Hematopoietic multipotent progenitor cell treated with erythropoietin and hydrocortisone succinate and interleukin-3 and kit ligand, for 15 days (in vitro differentiated cells): ENCODE results near the gene CD300A.
"Not testable (repeated sequence)": the region's sequence is repeated elsewhere in the genome, so short reads cannot be mapped to it uniquely, and the experiment has no call there.

Source experiments
- DNase-seq: peaks from one replicate; pipeline ENCODE4 v3.0.0-alpha.2; 2015; ENCODE audit warnings: low spot score

CD300A gene

DNA sequence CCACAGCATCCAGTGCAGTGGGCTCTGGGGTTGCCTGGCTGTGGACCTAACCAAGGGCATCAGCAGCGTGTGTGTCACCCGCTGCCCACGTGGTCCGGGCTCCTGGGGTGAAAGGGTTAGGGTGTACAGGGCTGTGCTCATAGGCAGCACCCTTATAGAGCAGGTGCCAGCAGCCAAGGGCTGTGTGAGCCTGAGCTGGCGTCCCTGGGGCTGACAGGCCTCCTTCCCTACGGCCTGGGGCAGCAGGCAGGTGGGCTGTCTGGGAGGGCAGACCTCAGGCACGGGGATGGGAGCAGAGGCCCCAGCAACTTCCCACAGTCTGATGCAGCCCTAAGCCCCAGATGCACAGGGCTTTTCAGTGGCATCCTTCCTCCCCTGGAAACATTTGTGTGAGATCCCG lies 13.9 kb downstream of the CD300A start:
- DNase-seq = no peak

DNA sequence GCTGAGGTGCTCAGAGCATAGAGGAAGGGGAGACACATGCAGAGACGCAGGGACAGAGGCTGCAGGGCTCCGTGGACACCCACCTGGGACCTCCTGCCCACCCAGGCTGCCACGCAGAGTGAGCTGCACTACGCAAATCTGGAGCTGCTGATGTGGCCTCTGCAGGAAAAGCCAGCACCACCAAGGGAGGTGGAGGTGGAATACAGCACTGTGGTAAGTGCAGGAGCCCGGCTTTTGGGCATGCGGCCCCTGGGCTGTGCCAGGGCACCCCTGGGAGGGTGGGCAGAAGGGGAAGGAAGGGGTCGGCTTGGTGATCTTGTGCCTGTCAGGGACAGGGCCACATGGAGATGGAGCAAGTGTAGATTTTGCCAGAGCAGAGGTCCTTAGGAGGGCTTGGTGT lies 15.2 kb downstream of the CD300A start:
- DNase-seq = no peak

DNA sequence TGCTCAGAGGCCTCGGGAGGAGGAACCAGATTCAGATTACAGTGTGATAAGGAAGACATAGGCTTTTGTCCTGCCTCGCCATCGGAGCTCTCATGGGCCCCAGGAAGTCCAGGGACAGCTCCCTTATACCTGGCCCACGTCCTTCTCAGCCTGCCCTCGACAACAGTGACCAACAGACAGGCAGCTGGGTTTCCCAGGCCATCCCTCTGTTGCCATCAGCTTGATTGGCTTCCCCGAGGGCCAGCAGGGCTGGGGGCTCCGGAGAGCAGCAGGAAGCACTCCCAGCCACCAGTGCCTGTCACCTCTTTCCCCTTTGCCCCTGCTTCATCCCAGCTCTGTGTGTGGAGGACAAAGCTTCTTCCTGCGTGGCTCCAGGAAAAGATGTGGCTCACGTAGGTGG lies 17.6 kb downstream of the CD300A start:
- no peak for DNase-seq

DNA sequence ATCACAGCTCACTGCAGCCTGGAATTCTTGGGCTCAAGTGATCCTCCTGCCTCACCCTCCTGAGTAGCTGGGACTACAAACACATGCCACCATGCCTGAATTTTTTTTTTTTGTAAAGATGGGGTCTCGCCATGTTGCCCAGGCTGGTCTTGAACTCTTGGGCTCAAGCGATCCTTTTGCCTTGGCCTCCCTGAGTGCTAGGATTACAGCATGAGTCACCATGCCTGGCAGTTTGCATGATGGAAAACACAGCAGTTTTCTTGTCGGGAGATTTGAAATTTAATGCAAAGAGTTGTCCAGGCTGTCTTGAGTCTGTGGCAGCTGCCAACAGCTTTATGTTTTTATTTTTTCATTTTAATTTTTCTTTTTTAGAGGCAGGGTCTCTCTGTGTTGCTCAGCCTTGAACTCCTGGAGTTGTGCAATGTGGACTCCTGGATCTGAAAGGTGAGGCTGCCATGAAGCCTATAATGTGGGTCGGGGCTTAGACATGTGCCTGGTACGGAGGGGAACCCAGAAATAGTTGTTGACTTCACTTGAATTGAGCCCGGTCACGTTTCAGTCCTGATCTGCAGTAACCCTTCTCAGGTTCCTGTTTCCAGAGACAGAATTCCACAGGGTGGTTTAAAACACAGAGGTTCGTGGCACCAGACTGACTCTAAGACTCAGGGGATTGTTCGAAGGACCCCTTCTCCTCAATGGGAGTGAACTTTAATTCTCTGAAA lies 18.7 kb downstream of the CD300A start:
- no peak for DNase-seq

DNA sequence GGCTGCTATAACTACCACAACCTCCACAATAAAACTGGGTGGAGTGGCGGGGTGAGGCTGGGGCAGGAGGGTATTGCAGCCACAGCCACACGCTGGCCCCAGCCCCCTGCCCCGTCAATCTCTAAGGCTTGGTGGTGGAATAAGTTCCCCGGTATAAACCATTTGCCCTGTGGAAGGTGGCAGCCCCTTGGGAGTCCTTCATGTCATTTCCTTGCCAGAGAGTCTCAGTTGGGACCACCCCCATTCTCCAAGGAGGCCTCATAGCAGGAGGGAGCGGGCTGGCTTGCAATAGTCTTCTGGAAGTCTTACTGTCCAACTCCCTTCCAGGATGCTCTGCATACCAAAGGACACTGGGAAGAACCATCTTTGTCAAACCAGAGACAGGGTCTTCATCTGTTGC lies 19.4 kb downstream of the CD300A start:
- no peak for DNase-seq

DNA sequence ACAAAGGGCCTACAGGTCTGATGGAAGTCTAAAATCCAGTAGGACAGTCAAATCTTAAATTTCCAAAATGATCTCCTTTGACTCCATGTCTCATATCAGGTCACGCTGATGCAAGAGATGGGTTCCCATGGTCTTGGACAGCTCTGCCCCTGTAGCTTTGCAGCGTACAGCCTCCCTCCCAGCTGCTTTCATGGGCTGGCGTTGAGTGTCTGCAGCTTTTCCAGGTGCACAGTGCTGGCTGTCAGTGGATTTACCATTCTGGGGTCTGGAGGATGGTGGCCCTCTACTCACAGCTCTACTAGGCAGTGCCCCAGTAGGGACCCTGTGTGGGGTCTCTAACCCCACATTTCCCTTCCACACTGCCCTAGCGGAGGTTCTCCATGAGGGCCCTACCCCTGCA lies 21.8 kb downstream of the CD300A start:
- DNase-seq = not testable (repeated sequence)

DNA sequence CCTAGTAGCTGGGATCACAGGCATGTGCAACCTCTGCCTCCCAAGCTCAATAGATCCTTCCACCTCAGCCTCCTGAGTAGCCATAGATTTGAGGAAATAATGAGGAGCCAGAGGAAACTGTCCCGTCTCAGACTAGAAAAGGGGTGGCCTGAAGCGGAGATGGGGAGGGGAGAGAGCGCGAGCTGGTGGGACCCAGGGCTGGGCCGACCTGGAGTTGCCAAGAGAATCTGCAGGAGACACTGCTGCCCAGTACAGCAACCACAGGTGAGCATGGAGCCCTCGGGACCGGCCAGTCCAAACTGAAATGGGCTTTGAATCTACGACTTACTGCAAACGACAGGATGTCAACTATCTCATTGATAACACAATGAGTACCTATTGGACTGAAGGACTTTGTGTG lies 24.3 kb downstream of the CD300A start:
- no peak for DNase-seq

DNA sequence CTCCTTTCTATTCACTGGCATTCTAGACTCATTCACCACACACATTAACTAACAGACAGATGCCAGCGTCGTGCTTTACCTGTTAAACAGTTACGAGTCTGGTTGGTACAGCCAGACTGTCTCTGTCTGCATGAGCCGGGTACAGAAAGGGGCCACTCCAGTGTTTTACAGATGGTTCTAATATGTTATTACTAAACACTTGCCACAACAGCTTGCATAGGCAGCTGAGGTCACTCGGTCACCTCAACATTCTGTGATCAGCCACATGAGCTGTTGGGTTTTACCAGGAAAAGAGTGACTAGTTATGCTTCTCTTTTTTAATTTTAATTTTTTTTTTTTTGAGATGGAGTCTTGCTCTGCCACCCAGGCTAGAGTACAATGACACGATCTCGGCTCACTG lies 25.2 kb downstream of the CD300A start:
- DNase-seq = no peak

DNA sequence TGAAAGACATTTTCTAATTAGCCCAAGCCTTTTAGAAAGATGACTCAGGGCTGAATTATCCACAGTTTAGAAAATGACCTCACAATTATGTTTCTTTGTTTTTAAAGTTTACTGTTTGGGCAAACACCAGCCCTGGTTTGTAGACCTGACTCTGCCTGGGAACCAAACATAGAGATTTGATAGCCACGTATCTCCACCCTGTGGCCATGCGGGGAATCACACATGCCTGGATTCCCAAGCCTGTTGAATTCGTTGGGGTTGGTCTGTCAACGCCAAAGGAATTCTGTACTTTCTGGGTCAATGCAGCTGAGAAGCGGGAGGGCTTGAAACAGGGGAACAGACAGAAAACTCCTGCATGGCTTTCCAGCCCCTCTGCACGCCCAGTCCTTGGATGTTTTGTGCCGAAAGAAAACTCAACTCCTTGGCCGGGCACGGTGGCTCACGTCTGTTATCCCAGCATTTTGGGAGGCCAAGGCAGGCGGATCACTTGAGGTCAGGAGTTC lies 26.9 kb downstream of the CD300A start:
- DNase-seq = peak; percentile 38

DNA sequence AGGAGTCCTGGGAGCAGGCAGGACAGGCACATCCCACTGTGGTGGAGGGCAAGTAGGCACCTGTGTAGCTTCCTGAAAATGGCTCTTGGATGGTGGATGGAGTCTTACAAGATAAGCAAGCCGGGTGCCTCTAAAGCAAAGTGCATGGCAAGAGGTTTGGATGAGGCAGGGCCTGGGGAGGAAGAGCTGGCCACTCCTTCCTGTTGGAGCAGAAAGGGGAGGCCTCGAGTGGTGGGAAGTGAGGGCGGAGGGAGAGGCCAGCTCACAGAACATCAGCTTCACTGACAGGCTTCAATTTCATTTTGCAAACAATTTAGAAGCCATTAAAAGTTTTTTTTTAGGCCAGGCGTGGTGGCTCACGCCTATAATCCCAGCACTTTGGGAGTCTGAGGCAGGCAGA lies 31.0 kb downstream of the CD300A start:
- no peak for DNase-seq

DNA sequence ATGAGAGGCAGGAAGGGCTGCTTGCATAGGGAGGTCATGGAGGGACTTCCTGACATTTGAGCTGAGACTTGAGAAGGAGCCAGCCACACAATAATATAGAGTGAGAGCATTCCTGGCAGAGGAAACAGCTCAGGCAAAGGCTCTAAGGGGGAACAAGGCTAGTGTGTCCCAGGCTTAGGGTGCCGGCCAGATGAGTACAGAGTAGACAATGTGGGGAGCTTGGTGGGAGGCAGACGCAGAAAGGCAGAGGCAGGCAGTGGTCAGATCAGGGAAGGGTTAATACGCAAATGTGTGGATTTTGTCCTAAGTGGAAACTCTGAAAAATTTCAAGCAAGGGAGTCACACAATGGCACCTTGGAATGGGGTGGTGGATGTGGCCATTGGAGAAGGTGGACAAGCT lies 33.6 kb downstream of the CD300A start:
- DNase-seq = no peak

DNA sequence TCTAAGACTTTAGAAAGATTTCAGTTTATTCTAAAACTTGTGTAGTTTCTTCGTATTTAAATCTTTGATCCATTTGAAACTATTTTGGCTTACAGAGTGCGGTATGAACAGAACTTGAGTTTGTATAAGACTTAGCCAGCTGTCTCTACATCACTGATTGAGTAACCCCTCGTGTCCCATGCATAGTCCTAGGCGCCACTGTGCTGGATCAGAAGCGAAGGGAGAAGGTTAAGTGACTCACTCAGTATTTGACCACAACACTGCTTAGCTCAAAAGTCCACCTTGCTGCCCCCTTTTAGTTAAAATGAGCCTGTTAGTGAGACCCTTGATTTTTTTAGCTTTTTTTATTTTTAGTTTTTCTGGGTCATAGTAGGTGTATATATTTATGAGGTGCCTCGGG lies 36.4 kb downstream of the CD300A start:
- no peak for DNase-seq

DNA sequence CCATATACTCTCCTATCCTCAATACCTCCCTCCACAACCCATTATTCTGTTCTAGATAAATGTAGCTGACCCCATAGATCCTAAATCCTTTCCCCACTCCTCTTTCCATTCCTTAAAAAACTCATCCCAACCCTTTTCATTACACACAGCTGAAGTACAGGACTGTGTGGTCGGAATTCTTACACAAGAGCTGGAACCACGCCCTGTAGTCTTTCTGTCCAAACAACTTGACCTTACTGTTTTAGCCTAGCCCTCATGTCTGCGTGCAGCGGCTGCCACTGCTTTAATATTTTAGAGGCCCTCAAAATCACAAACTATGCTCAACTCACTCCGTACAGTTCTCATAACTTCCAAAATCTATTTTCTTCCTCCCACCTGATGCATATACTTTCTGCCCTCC lies 37.5 kb downstream of the CD300A start:
- DNase-seq = not testable (repeated sequence)

DNA sequence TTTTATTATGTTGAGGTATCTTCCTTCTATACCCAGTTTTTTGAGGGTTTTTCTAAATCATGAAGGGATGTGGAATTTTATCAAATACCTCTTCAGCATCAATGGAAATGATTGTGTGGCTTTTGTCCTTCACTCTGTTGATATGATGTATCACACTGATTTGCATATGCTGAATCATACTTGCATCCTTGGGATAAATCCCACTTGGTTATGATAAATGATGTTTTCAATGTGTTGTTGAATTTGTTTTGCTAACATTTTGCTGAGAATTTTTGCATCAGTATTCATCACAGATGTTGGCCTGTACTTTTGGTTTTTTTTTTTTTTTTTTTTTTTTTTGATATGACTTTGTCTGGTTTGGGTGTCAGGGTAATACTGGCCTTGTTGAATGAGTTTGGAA lies 41.7 kb downstream of the CD300A start:
- DNase-seq = no peak

DNA sequence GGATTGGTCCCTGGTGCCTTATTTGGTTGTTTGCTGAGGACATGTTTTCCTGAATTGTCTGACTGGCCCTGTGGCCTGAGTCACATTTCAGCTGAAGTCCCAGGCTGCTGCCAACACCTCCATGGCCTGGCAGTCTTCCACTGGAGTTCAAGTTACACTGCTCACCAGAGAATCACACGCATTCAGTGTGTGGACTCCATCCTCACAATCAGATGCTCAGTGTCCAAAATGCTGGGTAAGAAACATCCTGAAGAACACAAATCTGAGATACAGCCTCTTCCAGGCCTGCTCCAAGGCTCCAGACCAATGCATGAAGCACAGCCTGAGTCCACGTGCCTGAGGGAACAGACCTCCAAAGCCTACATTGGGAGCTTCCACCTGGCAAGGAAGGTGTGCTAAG lies 45.6 kb downstream of the CD300A start:
- DNase-seq = no peak

DNA sequence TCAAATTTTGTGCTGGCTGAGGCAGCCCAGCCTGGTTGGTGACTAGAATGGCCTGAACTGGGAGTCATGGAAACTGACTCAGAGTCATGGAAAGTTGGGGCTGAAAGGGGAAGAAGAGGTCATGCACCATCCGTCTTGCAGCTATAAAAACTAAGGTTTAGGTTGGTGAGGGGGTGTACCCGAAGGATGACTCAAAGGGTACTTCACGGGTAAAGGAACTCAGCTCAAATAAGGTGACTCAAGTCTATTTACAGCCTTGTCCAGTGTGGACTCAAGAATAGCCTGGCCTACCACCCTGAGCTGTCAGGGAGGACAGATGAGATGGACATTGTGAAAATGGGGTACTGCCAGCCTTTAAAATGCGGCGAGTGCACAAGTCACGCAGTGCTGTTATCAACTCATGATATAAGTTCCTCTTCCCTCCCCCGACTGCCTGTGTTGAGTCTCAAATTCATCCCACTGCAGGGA lies 46.2 kb downstream of the CD300A start:
- no peak for DNase-seq

DNA sequence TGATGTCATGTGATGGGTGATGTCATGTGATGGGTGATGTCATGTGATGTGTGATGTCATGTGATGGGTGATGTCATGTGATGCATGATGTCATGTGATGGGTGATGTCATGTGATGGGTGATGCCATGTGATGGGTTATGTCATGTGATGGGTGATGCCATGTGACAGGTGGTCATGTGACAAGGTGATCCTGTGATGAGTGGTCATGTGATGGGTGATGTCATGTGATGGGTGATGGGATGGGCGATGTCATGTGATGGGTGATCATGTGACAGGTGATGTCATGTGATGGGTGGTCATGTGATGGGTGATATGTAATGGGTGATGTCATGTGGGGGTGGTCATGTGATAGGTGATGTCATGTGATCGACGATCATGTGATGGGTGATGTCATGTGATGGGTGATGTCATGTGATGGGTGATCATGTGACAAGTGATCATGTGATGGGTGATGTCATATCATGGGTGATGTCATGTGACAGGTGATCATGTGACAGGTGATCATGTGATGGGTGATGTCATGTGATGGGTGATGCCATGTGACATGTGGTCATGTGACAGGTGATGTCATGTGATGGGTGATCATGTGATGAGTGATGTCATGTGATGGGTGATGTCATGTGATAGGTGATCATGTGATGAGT lies 47.7 kb downstream of the CD300A start:
- peak; percentile 4 for DNase-seq

DNA sequence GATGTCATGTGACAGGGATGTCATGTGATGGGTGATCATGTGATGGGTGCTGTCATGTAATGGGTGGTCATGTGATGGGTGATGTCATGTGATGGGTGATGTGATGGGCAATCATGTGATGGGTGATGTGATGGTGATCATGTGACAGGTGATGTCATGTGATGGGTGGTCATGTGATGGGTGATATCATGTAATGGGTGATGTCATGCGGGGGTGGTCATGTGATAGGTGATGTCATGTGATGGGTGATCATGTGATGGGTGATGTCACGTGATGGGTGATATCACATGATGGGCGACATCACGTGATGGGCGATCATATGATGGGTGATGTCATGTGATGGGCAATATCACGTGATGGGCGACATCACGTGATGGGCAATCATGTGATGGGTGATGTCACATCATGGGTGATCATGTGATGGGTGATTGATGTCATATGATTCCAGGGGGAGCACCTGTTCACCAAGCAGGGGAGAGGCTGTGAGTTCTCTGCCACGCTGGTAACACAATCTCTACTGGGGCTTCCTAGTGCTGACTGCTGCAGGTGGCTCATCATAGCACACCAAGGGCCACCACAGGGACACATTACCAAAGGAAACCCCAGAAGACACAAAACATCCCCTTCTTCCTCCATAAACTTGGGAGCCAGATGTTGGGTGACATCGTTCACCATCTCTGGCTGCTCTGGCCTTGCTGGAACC lies 48.3 kb downstream of the CD300A start:
- no peak for DNase-seq

DNA sequence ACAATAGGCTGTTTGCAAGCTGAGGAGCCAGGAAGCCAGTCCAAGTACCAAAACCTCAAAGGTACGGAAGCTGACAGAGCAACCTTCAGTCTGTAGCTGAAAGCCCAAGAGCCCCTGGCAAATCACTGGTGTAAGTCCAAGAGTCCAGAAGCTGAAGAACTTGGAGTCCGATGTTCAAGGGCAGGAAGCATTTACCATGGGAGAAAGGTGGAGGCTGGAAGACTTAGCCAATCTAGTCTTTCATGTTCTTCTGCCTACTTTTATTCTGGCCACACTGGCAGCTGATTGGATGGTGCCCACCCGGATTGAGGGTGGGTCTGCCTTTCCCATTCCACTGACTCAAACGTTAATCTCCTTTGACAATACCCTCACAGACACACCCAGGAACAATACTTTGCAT lies 49.5 kb downstream of the CD300A start:
- DNase-seq = no peak

DNA sequence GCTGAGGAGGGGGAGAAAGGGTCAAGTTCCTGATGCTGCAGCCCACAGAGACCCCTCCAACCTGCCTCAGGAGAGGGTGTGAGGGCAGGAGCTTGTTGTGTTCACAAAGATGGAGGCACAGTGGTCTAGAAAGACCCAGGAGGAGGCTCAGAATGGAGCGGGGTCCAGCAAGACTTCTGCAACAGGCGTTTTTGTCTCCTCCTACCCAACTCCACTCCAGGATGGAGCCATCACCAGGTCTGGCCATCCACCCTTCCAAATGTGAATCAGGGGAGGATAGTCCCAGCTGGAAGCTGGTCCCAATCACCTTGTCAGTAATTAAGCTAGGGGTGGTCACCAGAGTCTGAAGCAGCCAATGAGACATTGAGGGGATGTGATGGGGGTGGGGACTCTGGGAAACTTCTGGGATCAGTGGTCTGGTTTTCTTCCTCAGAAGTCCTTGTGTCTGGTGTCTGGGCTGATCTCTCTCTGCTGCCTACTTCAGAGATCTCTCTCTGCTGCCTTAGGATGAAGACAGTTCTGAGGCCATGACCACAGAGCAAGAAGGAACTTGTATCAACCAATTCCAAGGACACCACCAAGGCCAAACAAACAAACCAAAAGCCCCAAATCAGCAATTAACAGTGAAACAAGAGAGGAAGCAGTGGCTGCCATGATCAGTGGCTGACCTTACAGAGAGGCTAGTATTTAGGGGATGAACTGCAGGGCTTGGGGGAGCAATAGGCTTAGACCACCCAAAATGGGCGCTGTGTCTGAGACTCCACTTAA lies 50.3 kb downstream of the CD300A start:
- no peak for DNase-seq

DNA sequence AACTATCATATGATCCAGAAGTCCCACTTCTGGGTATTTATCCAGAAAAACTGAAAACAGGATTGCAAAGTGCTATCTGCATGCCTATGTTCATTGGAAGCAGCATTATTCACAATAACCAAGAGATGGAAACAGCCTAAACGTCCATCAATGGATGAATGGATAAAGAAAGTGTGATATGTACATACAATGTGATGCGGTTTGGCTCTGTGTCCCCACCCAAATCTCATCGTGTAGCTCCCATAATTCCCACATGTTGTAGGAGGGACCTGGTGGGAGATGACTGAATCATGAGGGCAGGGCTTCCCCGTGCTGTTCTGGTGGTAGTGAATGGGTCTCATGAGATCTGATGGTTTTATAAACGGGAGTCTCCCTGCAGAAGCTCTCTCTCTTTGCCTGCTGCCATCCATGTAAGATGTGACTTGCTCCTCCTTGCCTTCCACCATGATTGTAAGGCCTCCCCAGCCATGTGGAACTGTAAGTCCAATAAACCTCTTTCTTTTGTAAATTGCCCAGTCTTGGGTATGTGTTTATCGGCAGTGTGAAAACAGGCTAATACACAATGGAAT lies 52.1 kb downstream of the CD300A start:
- not testable (repeated sequence) for DNase-seq

DNA sequence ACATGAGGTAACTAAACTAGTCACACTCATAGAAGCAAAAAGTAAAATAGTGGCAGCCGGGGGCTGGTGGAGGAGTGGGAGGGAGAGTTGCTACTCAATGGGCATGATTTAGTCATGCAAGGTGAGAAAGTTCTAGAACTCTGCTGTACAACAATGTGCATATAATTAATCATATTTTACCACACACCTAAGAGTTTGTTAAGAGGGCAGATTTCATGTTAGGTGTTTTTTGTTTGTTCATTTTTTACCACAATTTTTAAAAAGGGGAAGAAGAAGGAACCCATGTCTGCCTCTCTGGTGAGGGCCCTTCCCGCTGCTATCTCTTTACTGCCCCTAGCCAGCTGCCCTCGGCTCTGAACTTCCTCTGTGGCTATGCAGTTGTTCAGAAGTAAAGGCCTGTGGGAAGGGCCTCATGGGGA lies 53.6 kb downstream of the CD300A start:
- no peak for DNase-seq
